HCT116 (cell line): ENCODE measurements around the gene ELAVL1. TPM values are rescaled to one million over a fixed set of nuclear protein-coding genes. Genes with fewer than 3 reads are reported as not detected.

ENCODE experiments used
- ATAC-seq: fragments of 200-7000 bp; cut with Tn5 transposase; 2 replicates; pipeline ENCODE4 v1.9.1; 2020; ENCODE audit warnings: mild to moderate bottlenecking, moderate library complexity
- BruUV-seq: library from RNA; stranded (reverse); fragments of 400-500 nt; replicated peaks from 2 replicates; lab custom pipeline; 2021; lab: Mats Ljungman, UMichigan
- CTCF ChIA-PET: fragments of 300-600 bp; sonication (Branson Sonifier 250); formaldehyde crosslinking; loops from one replicate; lab custom pipeline; 2021; ENCODE audit warnings: antibody characterized with exemption; lab: Charles Lee
- POLR2A ChIA-PET: fragments of 300-600, 350-600 bp; sonication (Branson Sonifier 250); formaldehyde crosslinking; loops from one replicate; lab custom pipeline; 2021; ENCODE audit warnings: antibody characterized with exemption; lab: Charles Lee
- RAD21 ChIA-PET, 2 experiments: fragments of 300-600 bp; sonication (Branson Sonifier 250); formaldehyde crosslinking; loops; one replicate each; lab custom pipeline; 2023; ENCODE audit warnings: low total read pairs in 2 of 2; ENCODE audit not compliant: uncharacterized antibody in 2 of 2, unreplicated experiment in 2 of 2, low non-redundant PET in 1 of 2; lab: Charles Lee
- DNase-seq: peaks from one replicate; pipeline ENCODE4 v3.0.0-alpha.2; 2010; ENCODE audit warnings: low read depth, low spot score
- H2AFZ ChIP-seq: fragments of 200-600 bp; shearing (Covaris generic), sonication (generic); 2 replicates; pipeline ENCODE4 v1.6.1; 2017; ENCODE audit warnings: low read depth, mixed run types, mixed read lengths, antibody characterized with exemption, low read length; ENCODE audit not compliant: poor library complexity, severe bottlenecking
- H3K27ac ChIP-seq: 2 replicates; pipeline ENCODE4 v1.5.1; 2012; ENCODE audit warnings: low read depth, low read length
- H3K27me3 ChIP-seq: fragments of 200-600 bp; sonication (generic); 2 replicates; pipeline ENCODE4 v1.6.1; 2016; ENCODE audit warnings: mixed run types, low read length, mixed read lengths; ENCODE audit not compliant: insufficient read depth
- H3K36me3 ChIP-seq, 2 experiments: fragments of 200-500 bp in 1 of 2; fragments of 200-600 bp in 1 of 2; sonication (Bioruptor generic) in 1 of 2; sonication (generic) in 1 of 2; 2 replicates each; pipeline versions ENCODE4 v1.5.1 to v1.6.1; 2014 to 2016; ENCODE audit warnings: low read length in 2 of 2, inconsistent platforms in 1 of 2, mixed read lengths in 1 of 2, mixed run types in 1 of 2; ENCODE audit not compliant: insufficient read depth in 2 of 2, control insufficient read depth in 1 of 2
- H3K4me1 ChIP-seq, 2 experiments: fragments of 200-600 bp in 1 of 2; sonication (generic) in 1 of 2; 2 replicates each; pipeline versions ENCODE4 v1.5.1 to v1.6.1; 2012 to 2017; ENCODE audit warnings: low read length in 2 of 2, inconsistent platforms in 1 of 2, mild to moderate bottlenecking in 1 of 2, mixed read lengths in 1 of 2, mixed run types in 1 of 2, moderate library complexity in 1 of 2; ENCODE audit not compliant: insufficient read depth in 2 of 2, control insufficient read depth in 1 of 2
- H3K4me2 ChIP-seq: fragments of 200-600 bp; sonication (generic); 2 replicates; pipeline ENCODE4 v1.6.1; 2017; ENCODE audit warnings: mixed run types, low read length, mixed read lengths
- H3K4me3 ChIP-seq, 2 experiments: fragments of 200-600 bp in 1 of 2; sonication (generic) in 1 of 2; replicated peaks in 1 of 2; 2 replicates each; pipeline ENCODE4 v1.5.1; 2011 to 2016; ENCODE audit warnings: low read length in 2 of 2, control low read depth in 1 of 2, low read depth in 1 of 2, mild to moderate bottlenecking in 1 of 2, mixed read lengths in 1 of 2, mixed run types in 1 of 2
- H3K79me2 ChIP-seq: fragments of 200-600 bp; sonication (generic); 2 replicates; pipeline ENCODE4 v1.6.1; 2017; ENCODE audit warnings: mild to moderate bottlenecking, mixed run types, low read length, moderate library complexity, mixed read lengths; ENCODE audit not compliant: insufficient read depth
- H3K9ac ChIP-seq: fragments of 200-600 bp; sonication (generic); 2 replicates; pipeline ENCODE4 v1.6.1; 2016; ENCODE audit warnings: low read length, mixed read lengths
- H3K9me2 ChIP-seq: fragments of 200-600 bp; sonication (generic), shearing (Covaris generic); 2 replicates; pipeline ENCODE4 v1.6.1; 2017; ENCODE audit warnings: mixed run types, mild to moderate bottlenecking, moderate library complexity; ENCODE audit not compliant: insufficient read depth
- H3K9me3 ChIP-seq, 2 experiments: fragments of 200-500 bp in 1 of 2; fragments of 200-600 bp in 1 of 2; sonication (Bioruptor generic) in 1 of 2; sonication (generic) in 1 of 2; 2 replicates each; pipeline ENCODE4 v1.6.1; 2014 to 2017; ENCODE audit warnings: low read length in 2 of 2, mixed read lengths in 2 of 2, inconsistent platforms in 1 of 2, low read depth in 1 of 2, mild to moderate bottlenecking in 1 of 2, mixed run types in 1 of 2, moderate library complexity in 1 of 2; ENCODE audit not compliant: control insufficient read depth in 1 of 2, insufficient read depth in 1 of 2
- H4K20me1 ChIP-seq: fragments of 200-600 bp; sonication (generic), shearing (Covaris generic); 2 replicates; pipeline ENCODE4 v1.6.1; 2017; ENCODE audit warnings: mixed run types, mild to moderate bottlenecking, moderate library complexity; ENCODE audit not compliant: insufficient read depth
- CBX3 ChIP-seq: IDR thresholded peaks from 2 replicates; pipeline ENCODE4 v1.6.1; 2012; ENCODE audit warnings: low read depth
- EGR1 ChIP-seq: IDR thresholded peaks from 2 replicates; pipeline ENCODE4 v1.6.1; 2012; ENCODE audit warnings: low read depth
- ELF1 ChIP-seq: IDR thresholded peaks from 2 replicates; pipeline ENCODE4 v1.6.1; 2012; ENCODE audit warnings: low read depth, borderline replicate concordance
- EZH2 ChIP-seq: fragments of 200-600 bp; sonication (generic); IDR thresholded peaks from 2 replicates; pipeline ENCODE4 v1.6.1; 2017; ENCODE audit warnings: antibody characterized with exemption, mixed run types
- EZH2phosphoT487 ChIP-seq: fragments of 200-600 bp; IDR thresholded peaks from 2 replicates; pipeline ENCODE4 v1.6.1; 2018; ENCODE audit warnings: antibody characterized with exemption, borderline replicate concordance
- FOSL1 ChIP-seq: IDR thresholded peaks from 2 replicates; pipeline ENCODE4 v1.6.1; 2012; ENCODE audit warnings: low read depth
- JUND ChIP-seq: IDR thresholded peaks from 2 replicates; pipeline ENCODE4 v1.6.1; 2012
- MAX ChIP-seq: IDR thresholded peaks from 2 replicates; pipeline ENCODE4 v1.6.1; 2012
- POLR2A ChIP-seq: IDR thresholded peaks from 2 replicates; pipeline ENCODE4 v1.7.0; 2011; ENCODE audit warnings: borderline replicate concordance; ENCODE audit not compliant: insufficient read depth, insufficient read length; ENCODE audit errors: extremely low read depth
- RAD21 ChIP-seq: IDR thresholded peaks from 2 replicates; pipeline ENCODE4 v1.6.1; 2012; ENCODE audit warnings: low read depth, mild to moderate bottlenecking
- SIN3A ChIP-seq: IDR thresholded peaks from 2 replicates; pipeline ENCODE4 v1.6.1; 2012; ENCODE audit warnings: low read depth
- SP1 ChIP-seq: IDR thresholded peaks from 2 replicates; pipeline ENCODE4 v1.6.1; 2012; ENCODE audit warnings: low read depth
- SRF ChIP-seq: IDR thresholded peaks from 2 replicates; pipeline ENCODE4 v1.6.1; 2012; ENCODE audit warnings: low read depth
- YY1 ChIP-seq: IDR thresholded peaks from 2 replicates; pipeline ENCODE4 v1.6.1; 2011; ENCODE audit warnings: low read length, low read depth, moderate library complexity, mild to moderate bottlenecking; ENCODE audit not compliant: insufficient replicate concordance; ENCODE audit errors: extremely low read depth
- ZBTB33 ChIP-seq: IDR thresholded peaks from 2 replicates; pipeline ENCODE4 v1.6.1; 2011; ENCODE audit warnings: mild to moderate bottlenecking, low read length, moderate library complexity; ENCODE audit not compliant: insufficient replicate concordance; ENCODE audit errors: extremely low read depth
- ZFX ChIP-seq: fragments of 450-650 bp; IDR thresholded peaks from 2 replicates; pipeline ENCODE4 v1.6.1; 2017
- ZNF274 ChIP-seq: fragments of 200-500 bp; sonication (Bioruptor generic); IDR thresholded peaks from 2 replicates; pipeline ENCODE4 v1.6.1; 2014; ENCODE audit warnings: mild to moderate bottlenecking, low read depth, low read length, inconsistent platforms
- intact Hi-C: fragments of 100-400 bp; cut with micrococcal nuclease; formaldehyde crosslinking; loops from 2 replicates; pipeline ENCODE4 v1.10.0; 2022
- total RNA-seq: library from RNA; stranded (reverse); gene quantifications from one replicate; pipeline ENCODE4 v1.2.1, GENCODE V29; 2021; ENCODE audit not compliant: unreplicated experiment
- TF ChIP-seq, protein P1 (sequence below): IDR thresholded peaks from 2 replicates; pipeline ENCODE4 v1.6.1; 2012

Gene ELAVL1
- total RNA-seq, 1 experiment from 2014 or later = 134 TPM

- no peak for TF ChIP-seq SRF
- TF ChIP-seq, protein P1, sequence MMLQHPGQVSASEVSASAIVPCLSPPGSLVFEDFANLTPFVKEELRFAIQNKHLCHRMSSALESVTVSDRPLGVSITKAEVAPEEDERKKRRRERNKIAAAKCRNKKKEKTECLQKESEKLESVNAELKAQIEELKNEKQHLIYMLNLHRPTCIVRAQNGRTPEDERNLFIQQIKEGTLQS = no peak
- TF ChIP-seq SIN3A = no peak
- no peak for TF ChIP-seq ZFX
- TF ChIP-seq SP1 = no peak
- TF ChIP-seq FOSL1 = no peak
- TF ChIP-seq MAX = no peak
- no peak for TF ChIP-seq CBX3
- TF ChIP-seq ZNF274 = no peak
- no peak for TF ChIP-seq YY1
- TF ChIP-seq ZBTB33 = no peak
- no peak for TF ChIP-seq EGR1
- no peak for TF ChIP-seq JUND
- no peak for TF ChIP-seq RAD21
- TF ChIP-seq POLR2A = no peak
- no peak for TF ChIP-seq ELF1
- no peak for TF ChIP-seq EZH2
- no peak for TF ChIP-seq EZH2phosphoT487
- Histone ChIP-seq H4K20me1 (no peaks in the 10 kb centered on the region), H3K4me3 (no peak overlapping the region), H3K9me3 (no peaks in the 10 kb centered on the region), H3K27me3 (no peaks in the 10 kb centered on the region), H3K4me1 (no peaks in the 10 kb centered on the region), H3K27ac (no peak overlapping the region), H3K9ac (no peak overlapping the region), H3K4me2 (no peak overlapping the region), H3K36me3 (peaks cover 30 to 55% of the 10 kb centered on the region in 2 experiments; a peak in 3 of 4 replicates), H3K79me2 (peaks cover 84% of the 10 kb centered on the region), H3K9me2 (no peaks in the 10 kb centered on the region), H2AFZ (no peak overlapping the region)
- RAD21 ChIA-PET = no interaction called here
- intact Hi-C loops = no loop called here
- ATAC-seq = no peak
- CTCF ChIA-PET = interaction anchor here (1.2 kb wide), 1 partner anchor 11 kb away, joined by 3 read pairs; no protein-coding TSS in a partner anchor
- POLR2A ChIA-PET = no interaction called here
- no TSS peak for BruUV-seq
- DNase-seq = no peak
Measured at GRCh38 chr19:7981661-7982060, 23.8 kb downstream of the ELAVL1 start.
